Type B pancreatic cell (in vitro differentiated cells): Measurements from ENCODE around the gene CSNK1A1L. TPM values are rescaled to one million over a fixed set of nuclear protein-coding genes. Genes with fewer than 3 reads are reported as not detected.

Experiments used
- DNase-seq: peaks from one replicate; pipeline ENCODE4 v3.0.0; 2021; ENCODE audit warnings: mixed read lengths; ENCODE audit not compliant: unreplicated experiment; ENCODE audit errors: extremely low spot score
- H3K27ac Mint-ChIP-seq: 2 replicates; pipeline ENCODE4 v1.8.0; 2021; ENCODE audit warnings: mild to moderate bottlenecking, mixed read lengths
- H3K27me3 Mint-ChIP-seq: 2 replicates; pipeline ENCODE4 v1.8.0; 2021; ENCODE audit warnings: mixed read lengths
- H3K36me3 Mint-ChIP-seq: 2 replicates; pipeline ENCODE4 v1.8.0; 2021; ENCODE audit warnings: mixed read lengths
- H3K4me1 Mint-ChIP-seq: one replicate; pipeline ENCODE4 v1.8.0; 2021; ENCODE audit warnings: mixed read lengths; ENCODE audit not compliant: unreplicated experiment
- H3K4me3 Mint-ChIP-seq: 2 replicates; pipeline ENCODE4 v1.8.0; 2021; ENCODE audit warnings: mild to moderate bottlenecking, mixed read lengths
- H3K9me3 Mint-ChIP-seq: 2 replicates; pipeline ENCODE4 v1.8.0; 2021; ENCODE audit warnings: mixed read lengths
- CTCF ChIP-seq: fragments of 200-600 bp; sonication (generic); conservative IDR thresholded peaks from 2 replicates; pipeline ENCODE4 v1.5.0; 2021; ENCODE audit warnings: antibody characterized with exemption, mild to moderate bottlenecking
- total RNA-seq: library from RNA; stranded (reverse); gene quantifications from 2 replicates; pipeline ENCODE4 v1.2.1, GENCODE V29; 2021; ENCODE audit warnings: low replicate concordance

The CSNK1A1L gene
- total RNA-seq, 1 donor from 2014 or later: not detected

GRCh38 chr13:37123337-37123736, 17.9 kb upstream of the CSNK1A1L start:
- no peak for DNase-seq
- Mint-ChIP-seq H3K4me3 (no peak overlapping the region), H3K9me3 (no peaks in the 10 kb centered on the region), H3K27ac (no peak overlapping the region), H3K27me3 (no peaks in the 10 kb centered on the region), H3K4me1 (peaks cover 14% of the 10 kb centered on the region), H3K36me3 (no peaks in the 10 kb centered on the region)
- no peak for TF ChIP-seq CTCF

- no peak overlapping the region for H3K27ac Mint-ChIP-seq
- H3K36me3 Mint-ChIP-seq: no peaks in the 10 kb centered on the region
- no peak for DNase-seq
- no peaks in the 10 kb centered on the region for H3K9me3 Mint-ChIP-seq
- no peak for TF ChIP-seq CTCF
- no peaks in the 10 kb centered on the region for H3K27me3 Mint-ChIP-seq
- no peak overlapping the region for H3K4me3 Mint-ChIP-seq
- no peaks in the 10 kb centered on the region for H3K4me1 Mint-ChIP-seq
Observed at GRCh38 chr13:37118016-37118415, 12.6 kb upstream of the CSNK1A1L start.

GRCh38 chr13:37114250-37114649, 8.8 kb upstream of the CSNK1A1L start:
- DNase-seq: no peak
- Mint-ChIP-seq H3K9me3 (no peaks in the 10 kb centered on the region), H3K36me3 (no peaks in the 10 kb centered on the region), H3K27me3 (no peaks in the 10 kb centered on the region), H3K27ac (no peak overlapping the region), H3K4me3 (no peak overlapping the region), H3K4me1 (peaks cover 2% of the 10 kb centered on the region)
- TF ChIP-seq CTCF: no peak

- Mint-ChIP-seq H3K27ac (no peak overlapping the region), H3K9me3 (no peaks in the 10 kb centered on the region), H3K36me3 (no peaks in the 10 kb centered on the region), H3K4me1 (peaks cover 3% of the 10 kb centered on the region), H3K4me3 (no peak overlapping the region), H3K27me3 (no peaks in the 10 kb centered on the region)
- no peak for TF ChIP-seq CTCF
- no peak for DNase-seq
Observed at GRCh38 chr13:37113534-37113933, 8.1 kb upstream of the CSNK1A1L start.

- Mint-ChIP-seq H3K4me3 (no peak overlapping the region), H3K9me3 (no peaks in the 10 kb centered on the region), H3K36me3 (no peaks in the 10 kb centered on the region), H3K27ac (no peak overlapping the region), H3K27me3 (no peaks in the 10 kb centered on the region), H3K4me1 (peaks cover 3% of the 10 kb centered on the region)
- TF ChIP-seq CTCF: peak; percentile 85
- no peak for DNase-seq
Observed at GRCh38 chr13:37109051-37109678, 3.7 kb upstream of the CSNK1A1L start.

GRCh38 chr13:37107868-37108267, 2.4 kb upstream of the CSNK1A1L start:
- TF ChIP-seq CTCF: no peak
- Mint-ChIP-seq H3K9me3 (no peaks in the 10 kb centered on the region), H3K27ac (no peak overlapping the region), H3K4me3 (no peak overlapping the region), H3K4me1 (peaks cover 3% of the 10 kb centered on the region), H3K27me3 (no peaks in the 10 kb centered on the region), H3K36me3 (no peaks in the 10 kb centered on the region)
- no peak for DNase-seq
